Effector CD4-positive, alpha-beta T cell (primary cell): ENCODE data around the gene TIMELESS.
A peak's percentile ranks its signal among the peaks of the same experiment; 100 is the strongest.
"Not testable (repeated sequence)": the region's sequence is repeated elsewhere in the genome, so short reads cannot be mapped to it uniquely, and the experiment has no call there.

Experiments used
- DNase-seq: peaks from one replicate; pipeline ENCODE4 v3.0.0-alpha.2; 2020
- total RNA-seq: gene quantifications from one replicate; lab custom pipeline; 2026; lab: John Stamatoyannopoulos, UW

TIMELESS gene, protein sequence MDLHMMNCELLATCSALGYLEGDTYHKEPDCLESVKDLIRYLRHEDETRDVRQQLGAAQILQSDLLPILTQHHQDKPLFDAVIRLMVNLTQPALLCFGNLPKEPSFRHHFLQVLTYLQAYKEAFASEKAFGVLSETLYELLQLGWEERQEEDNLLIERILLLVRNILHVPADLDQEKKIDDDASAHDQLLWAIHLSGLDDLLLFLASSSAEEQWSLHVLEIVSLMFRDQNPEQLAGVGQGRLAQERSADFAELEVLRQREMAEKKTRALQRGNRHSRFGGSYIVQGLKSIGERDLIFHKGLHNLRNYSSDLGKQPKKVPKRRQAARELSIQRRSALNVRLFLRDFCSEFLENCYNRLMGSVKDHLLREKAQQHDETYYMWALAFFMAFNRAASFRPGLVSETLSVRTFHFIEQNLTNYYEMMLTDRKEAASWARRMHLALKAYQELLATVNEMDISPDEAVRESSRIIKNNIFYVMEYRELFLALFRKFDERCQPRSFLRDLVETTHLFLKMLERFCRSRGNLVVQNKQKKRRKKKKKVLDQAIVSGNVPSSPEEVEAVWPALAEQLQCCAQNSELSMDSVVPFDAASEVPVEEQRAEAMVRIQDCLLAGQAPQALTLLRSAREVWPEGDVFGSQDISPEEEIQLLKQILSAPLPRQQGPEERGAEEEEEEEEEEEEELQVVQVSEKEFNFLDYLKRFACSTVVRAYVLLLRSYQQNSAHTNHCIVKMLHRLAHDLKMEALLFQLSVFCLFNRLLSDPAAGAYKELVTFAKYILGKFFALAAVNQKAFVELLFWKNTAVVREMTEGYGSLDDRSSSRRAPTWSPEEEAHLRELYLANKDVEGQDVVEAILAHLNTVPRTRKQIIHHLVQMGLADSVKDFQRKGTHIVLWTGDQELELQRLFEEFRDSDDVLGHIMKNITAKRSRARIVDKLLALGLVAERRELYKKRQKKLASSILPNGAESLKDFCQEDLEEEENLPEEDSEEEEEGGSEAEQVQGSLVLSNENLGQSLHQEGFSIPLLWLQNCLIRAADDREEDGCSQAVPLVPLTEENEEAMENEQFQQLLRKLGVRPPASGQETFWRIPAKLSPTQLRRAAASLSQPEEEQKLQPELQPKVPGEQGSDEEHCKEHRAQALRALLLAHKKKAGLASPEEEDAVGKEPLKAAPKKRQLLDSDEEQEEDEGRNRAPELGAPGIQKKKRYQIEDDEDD
- 13.7 reads per million, percentile 38 among the genes with 10 or more reads in this experiment for total RNA-seq

DNA sequence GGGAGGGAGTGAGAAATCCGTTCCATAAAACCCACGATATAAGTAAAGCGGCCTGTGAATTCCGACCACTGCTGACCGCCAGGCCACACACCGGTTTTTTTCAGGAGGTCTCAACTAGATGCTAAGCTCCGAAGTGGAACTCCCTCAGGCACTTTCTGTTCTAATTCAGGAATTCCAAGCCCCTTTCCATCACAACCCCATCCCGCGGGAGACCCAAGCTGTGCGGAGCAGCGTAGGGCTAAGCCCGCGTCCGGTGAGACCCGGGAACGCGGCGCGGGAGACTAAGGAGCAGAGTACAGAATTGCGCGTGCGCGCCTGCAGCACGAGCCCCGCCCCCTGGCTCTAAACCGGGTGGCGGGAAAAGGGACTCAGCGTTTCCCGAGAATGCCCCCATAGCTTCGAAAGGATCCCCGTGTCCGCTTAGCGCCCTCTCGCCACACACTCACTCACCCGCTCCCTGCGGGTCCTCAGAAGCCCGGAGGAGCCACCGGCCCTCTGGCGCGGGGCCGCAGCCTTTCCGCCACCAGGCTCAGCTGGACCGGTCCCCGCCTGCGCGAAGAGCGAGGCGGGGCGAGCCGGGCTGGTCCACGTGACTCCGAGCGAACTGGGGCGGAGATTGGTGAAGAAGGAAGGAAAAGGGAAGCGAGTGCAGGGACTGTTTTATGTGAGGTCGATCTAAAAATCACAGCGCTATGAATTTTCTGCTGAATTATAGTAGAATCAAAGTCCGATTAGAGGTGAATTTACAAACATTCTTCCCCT lies at the start of gene TIMELESS:
Gene TIMELESS (minus strand): TSS at position 567 of the 762 bp plus-strand sequence. CDS start 15,256 bp downstream, outside the sequence.
- DNase-seq, result peak; percentile 76

DNA sequence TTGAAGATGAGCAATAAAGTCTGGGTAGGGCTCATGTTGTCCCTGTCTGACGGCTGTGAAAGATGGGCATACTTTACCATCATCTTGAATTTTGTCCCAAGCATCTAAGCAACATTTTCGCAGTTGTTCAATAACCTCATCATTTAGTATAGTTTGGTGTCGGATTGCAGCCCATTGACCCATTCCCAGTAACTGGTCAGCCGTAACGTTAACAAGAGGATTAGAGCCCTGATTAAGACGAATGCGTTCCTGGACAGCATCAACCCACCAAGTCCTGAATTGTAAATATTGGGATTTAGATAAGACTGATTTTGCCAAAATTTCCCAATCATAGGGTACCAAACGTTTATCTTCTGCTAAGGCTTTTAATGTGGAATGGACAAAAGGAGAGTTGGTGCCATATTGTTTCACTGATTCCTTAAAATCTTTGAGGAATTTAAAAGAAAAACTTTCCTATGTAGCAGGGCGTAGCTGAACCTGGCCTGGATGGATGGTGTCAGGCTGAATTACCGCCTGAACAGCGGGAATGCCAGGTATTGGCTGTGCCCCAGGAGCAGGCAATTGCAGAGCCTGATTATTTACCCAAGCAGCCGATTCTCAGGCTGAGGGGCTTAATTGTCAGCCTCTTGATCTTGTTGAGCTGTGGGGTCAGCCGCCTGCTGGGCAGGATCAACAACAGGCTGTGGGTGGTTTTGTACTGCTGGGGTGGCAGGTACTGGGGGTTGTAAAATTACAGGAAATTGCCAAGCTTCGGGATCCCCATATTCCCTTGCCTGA lies 49.1 kb upstream of the TIMELESS start:
- DNase-seq, result not testable (repeated sequence)

DNA sequence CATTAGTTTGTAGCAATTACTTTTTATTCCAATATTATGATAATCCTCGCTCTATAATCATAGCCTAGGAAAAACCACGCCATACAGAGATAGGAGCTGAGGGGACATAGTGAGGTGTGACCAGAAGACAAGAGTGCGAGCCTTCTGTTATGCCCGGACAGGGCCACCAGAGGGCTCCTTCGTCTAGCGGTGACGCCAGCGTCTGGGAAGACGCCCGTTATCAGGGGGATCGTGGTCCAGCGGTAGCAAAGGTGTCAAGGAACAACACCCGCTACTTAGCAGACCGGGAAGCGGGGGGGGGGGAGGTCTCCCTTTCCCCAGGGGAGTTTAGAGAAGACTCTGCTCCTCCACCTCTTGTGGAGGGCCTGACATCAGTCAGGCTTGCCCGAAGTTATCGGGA lies 47.5 kb upstream of the TIMELESS start:
- peak; percentile 35 for DNase-seq

DNA sequence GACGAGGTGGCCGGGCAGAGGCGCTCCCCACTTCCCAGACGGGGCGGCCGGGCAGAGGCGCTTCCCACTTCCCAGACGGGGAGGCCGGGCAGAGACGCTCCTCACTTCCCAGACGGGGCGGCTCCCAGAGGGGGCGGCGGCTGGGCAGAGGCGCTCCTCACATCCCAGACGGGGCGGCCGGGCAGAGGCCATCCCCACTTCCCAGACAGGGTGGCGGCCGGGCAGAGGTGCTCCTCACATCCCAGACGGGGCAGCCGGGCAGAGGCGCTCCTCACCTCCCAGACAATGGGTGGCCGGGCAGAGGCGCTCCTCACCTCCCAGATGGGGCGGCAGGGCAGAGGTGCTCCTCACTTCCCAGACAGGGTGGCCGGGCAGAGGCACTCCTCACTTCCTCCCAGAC lies 45.3 kb upstream of the TIMELESS start:
- not testable (repeated sequence) for DNase-seq

DNA sequence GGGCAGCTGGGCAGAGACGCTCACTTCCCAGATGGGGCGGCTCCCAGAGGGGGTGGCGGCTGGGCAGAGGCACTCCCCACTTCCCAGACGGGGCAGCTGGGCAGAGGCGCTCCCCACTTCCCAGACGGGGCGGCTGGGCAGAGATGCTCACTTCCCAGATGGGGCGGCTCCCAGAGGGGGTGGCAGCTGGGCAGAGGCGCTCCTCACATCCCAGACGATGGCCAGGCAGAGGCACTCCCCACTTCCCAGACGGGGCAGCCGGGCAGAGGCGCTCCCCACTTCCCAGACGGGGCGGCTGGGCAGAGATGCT lies 44.8 kb upstream of the TIMELESS start:
- DNase-seq, result not testable (repeated sequence)

DNA sequence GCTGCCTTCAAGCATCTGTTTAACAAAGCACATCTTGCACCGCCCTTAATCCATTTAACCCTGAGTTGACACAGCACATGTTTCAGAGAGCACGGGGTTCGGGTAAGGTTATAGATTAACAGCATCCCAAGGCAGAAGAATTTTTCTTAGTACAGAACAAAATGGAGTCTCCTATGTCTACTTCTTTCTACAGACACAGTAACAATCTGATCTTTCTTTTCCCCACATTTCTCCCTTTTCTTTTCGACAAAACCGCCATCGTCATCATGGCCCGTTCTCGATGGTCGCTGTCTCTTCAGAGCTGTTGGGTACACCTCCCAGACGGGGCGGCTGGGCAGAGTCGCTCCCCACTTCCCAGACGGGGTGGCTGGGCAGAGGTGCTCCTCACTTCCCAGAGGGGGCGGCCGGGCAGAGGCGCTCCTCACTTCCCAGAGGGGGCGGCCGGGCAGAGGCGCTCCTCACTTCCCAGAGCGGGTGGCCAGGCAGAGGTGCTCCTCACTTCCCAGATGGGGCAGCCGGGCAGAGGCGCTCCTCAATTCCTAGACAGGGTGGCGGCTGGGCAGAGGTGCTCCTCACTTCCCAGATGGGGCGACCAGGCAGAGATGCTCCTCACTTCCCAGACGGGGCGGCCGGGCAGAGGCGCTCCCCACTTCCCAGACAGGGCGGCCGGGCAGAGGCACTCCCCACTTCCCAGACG lies 44.3 kb upstream of the TIMELESS start:
- DNase-seq, result not testable (repeated sequence)

DNA sequence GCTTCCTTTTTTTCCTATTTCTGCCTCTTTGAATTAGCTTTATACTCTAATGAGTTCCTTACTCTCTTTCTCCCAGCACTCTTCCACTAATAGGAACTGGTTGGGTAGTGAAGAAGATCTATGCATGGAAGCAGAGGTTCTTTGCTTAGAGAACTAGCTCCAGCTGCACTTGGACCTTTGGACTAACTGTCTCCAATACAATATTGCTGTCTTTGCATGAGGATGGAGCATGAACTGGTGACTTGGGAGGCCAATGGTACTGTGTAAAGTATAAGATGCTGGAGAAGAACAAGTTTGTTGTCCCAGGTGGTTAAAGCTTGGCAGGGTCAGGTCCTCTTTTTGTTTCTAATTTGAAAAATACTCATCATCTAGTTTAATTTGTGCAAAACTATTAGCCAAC lies 41.1 kb upstream of the TIMELESS start:
- DNase-seq, result no peak

DNA sequence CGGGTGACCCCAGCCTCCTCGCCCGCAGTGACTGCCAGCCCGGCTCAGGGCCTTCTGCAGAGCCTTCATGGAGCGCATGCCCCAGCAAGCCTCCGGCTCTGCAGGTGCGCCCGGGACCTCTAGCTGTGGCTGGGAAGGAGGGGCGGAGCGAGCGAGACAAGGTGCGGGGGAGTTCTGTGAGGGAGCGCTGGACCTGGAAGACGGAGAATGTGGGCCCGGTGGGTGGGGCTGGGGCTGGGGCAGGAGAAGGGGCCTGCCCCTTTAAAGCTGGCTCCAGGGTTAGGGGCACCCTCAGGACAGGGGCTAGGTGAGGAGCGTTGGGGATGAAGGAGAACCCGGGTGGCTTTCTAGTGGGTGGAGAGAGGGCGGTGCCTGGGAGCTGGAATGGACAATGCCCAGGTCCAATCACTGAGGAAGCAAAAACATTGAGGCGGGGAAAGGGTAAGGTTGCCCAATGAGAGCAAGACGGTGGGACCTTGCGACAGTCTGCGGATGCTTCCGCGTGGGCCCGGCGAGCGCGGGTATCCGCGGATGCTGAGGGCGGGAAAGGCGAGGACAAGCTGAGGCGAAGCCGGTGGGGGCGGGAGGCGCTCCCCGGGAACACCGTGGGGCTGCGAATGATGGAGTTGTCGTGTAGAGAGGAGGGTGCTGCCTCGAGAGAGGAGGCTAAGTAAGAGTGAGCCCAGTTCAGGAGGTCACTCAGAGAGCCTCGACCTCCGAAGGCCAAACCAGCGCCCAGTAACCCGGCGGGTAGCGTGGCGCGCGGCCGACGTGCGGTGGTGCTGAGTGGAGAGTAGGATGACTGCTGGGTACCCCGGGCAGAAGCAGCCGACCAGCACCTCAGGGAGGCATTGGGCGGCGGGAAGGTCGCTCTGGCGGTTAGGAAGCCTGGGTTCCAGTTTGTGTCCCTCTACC lies 39.1 kb upstream of the TIMELESS start, which contains the start of gene GLS2:
Gene GLS2 (minus strand): TSS at position 121 of the 915 bp plus-strand sequence. CDS start 43 bp downstream, at position 78.
- DNase-seq, result peak; percentile 64

DNA sequence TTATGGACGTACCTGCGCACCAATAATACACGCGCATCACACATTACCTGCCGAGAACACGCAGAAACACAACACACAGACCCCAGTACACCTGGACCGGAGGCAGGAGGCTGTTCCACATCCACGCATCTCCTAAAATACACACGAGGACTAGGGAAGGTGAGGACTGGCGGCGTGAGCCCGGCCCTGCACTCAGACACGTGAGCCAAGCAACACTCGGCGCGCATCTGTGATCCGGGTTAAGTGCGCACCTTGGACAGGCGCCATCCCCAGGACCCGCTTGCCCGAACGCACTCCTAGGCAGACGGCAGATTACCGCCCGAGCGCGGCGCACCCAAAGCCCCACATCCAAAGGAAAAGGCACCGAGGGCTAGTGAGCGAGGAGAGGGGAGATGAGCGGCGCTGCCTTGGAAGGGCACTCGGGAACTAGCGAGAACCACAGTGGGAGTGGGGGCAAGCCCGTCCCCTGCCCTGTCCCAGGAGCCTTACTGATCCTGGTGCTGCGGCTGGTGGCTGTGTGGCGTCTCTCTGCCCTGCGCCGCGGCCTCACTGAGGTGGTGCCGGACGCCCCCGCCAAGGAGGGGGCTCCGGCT lies 38.3 kb upstream of the TIMELESS start:
- DNase-seq, result no peak

DNA sequence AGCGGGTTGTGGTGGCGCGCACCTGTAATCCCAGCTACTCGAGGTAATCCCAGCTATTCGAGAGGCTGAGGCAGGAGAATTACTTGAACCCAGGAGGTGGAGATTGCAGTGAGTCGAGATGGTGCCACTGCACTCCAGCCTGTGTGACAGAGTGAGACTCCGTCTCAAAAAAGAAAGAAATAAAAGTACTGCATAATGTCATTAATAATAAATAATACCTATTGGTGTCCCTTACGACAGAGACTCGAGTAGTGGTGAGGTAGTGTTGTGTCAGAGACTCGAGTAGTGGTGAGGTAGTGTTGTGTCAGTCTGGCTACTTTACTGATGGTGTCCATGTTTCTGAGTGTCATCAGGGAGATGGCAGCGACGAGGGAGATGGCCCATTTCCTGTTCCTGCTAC lies 37.5 kb upstream of the TIMELESS start:
- DNase-seq, result no peak

DNA sequence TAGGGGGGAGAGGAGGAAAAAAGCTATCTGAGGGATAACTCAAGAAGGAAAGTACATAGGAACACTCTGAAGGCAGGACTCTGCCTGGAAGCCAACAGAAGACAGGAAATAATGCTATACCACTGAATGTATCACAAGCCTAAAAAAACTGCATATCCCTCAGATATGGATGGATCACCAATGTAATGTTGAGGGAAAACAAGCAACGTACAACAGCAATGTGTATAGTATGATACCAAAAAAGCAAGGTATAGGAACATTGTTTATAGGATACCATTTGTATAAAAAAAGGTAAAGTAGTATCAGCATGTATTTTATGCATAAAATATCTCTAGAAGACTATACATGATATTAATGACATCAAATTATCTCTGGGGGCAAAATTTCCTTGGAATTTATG lies 35.3 kb upstream of the TIMELESS start:
- DNase-seq, result no peak

DNA sequence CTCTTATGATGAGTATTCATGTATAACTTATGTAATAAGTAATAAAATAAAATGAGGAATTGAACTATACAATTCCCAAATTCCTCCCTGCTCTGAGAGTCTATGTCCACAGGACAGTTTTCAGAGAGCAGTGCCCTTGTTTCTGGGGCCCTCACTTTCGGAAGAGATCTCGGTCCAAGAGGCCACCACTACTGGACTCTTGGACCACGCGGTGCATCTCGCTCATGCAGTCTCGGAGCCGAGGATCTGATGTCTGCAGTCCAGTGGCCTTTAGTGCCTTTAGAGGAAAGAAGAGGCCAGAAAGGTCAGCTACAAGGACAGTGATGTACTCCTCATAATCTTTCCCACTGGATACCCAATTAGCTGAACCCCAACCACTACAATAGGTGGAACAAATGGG lies 30.4 kb upstream of the TIMELESS start:
- no peak for DNase-seq

DNA sequence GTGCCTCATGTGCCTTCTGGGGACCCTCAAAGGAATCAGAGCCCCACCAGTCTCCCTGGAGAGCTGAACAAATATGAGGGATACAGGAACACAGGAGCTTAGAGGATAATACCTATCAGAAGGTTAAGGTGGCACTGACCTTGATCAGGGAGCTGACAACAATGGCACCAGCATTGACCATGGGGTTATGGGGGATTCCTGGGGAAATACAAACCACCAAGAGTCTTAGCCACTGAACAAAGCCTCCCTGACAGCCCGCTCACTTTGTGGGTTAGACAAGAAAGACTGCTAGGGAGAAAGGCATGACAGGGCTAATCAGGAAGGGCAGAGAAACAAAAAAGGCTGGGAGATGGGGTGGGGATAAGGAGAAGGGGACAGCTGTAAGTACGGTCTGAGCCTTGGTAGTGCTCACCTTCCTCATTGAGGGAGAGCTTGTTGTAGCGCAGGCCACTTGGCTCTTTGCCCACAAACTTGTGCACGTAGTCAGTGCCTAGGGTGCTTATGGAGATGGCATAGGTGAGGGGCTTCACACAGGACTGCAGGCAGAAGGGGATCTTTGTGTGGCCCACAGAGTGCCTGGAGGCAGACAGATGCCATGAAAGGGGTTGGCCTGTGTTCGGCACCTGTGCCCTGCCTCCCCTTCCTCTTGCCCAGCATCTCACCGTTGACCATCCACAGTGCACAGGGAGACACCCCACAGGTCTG lies 28.4 kb upstream of the TIMELESS start:
- DNase-seq, result no peak

DNA sequence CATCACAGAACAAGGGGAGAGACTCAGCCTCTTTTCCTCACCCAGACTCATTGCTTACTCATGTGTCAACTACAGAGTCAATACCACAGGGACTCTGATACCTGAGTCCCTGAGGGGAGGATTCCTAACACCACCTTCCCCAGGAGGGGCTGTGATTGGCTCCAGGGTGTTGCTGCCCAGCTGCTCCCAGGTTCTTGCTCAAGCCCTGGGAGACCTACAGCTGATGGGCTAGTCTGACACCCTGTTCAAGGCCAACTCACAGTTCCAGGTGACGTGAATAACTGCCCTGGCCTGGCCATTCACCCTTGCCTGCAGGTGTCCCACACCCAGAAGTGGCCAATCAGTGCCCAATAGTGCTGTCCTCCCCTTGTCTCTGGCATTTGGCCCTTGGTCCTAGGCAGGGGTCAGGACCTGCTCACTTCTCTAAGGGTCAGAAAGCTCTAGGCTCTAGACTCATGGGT lies 27.8 kb upstream of the TIMELESS start:
- DNase-seq, result no peak

DNA sequence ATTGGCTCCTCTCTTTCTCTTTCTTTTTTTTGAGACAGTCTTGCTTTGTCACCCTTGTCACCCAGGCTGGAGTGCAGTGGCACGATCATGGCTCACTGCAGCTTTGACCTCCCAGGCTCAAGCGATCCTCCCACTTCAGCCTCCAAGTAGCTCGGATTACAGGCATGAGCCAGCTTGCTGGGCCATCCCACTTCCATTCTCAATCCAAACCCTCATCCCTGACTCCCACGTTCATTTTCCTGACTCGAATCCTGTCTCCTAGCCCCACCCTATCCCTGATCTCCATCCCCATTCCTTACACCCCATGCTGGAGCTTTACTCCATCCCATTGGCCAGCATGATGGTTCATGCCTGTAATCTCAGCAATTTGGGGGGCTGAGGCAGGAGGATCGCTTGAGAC lies 26.9 kb upstream of the TIMELESS start:
- no peak for DNase-seq

DNA sequence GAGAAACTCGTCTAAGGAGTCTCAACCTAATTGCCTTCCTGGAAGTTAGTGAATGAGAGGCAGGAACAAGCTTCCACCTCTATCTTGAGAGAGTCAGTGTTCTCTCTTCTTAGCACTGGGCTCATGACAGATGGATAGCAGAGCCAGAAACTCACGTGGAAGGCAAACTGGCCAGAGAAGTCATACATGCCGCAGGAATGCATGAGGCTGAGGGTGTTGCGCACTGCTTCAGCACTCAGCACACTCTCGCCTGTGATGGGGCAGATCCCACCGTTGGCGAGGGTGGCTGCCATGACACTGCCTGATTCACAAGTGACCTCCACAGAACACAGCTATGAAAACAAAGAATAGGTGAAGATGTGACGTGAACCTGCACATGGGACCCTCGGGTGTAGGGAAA lies 25.2 kb upstream of the TIMELESS start:
- no peak for DNase-seq

DNA sequence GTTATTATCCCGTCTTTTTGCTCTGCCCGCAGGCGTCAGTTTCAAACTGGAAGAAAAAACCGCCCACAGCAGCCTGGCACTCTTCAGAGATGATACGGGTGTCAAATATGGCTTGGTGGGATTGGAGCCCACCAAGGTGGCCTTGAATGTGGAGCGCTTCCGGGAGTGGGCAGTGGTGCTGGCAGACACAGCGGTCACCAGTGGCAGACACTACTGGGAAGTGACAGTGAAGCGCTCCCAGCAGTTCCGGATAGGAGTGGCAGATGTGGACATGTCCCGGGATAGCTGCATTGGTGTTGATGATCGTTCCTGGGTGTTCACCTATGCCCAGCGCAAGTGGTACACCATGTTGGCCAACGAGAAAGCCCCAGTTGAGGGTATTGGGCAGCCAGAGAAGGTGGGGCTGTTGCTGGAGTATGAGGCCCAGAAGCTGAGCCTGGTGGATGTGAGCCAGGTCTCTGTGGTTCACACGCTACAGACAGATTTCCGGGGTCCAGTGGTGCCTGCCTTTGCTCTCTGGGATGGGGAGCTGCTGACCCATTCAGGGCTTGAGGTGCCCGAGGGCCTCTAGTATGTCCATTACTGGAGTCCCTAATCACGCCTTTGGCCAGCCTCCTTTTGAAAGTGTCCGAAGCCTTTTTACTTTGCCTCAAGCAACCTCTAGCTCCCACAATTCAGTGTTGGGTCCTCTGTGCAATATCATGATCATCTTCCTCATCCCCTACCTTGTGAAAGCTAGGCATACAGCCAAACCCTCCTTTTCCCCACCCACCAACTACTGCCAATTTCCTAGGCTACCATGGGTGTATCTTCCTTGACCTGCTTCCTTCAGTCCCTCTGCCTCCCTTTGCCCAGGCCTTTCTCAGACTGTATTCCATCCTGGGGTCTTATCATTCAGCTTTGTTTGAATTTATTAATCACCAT lies 20.0 kb upstream of the TIMELESS start:
- DNase-seq, result no peak
